T-helper 2 cell (primary cell): Measurements from ENCODE around the gene NRIP2.
"Not testable (repeated sequence)": the region's sequence is repeated elsewhere in the genome, so short reads cannot be mapped to it uniquely, and the experiment has no call there.

Source experiments
- DNase-seq, 5 experiments: peaks; one replicate each; pipeline versions ENCODE4 v3.0.0 to v3.0.0-alpha.2; 2012 to 2022
- total RNA-seq, 2 donors: gene quantifications; one replicate each; lab custom pipeline; 2026; lab: John Stamatoyannopoulos, UW

The NRIP2 gene
- 0 to 0.20 reads per million in 2 donors for total RNA-seq

GRCh38 chr12:2834581-2835491, at the start of gene NRIP2:
TSS of gene NRIP2 (minus strand) at chr12:2835035. CDS start at chr12:2834983, 52 bp downstream.
- DNase-seq = no peak

GRCh38 chr12:2879853-2880252, 45.0 kb upstream of the NRIP2 start:
- peak in 1 of 5 experiments; percentile 9 for DNase-seq

GRCh38 chr12:2877953-2878732, 43.3 kb upstream of the NRIP2 start:
- peak in 2 of 5 experiments; percentile 5 to 47 for DNase-seq

GRCh38 chr12:2877047-2877952, 42.5 kb upstream of the NRIP2 start, which contains the start of the genes FOXM1 and RHNO1:
TSS of gene FOXM1 (minus strand) at chr12:2877174. CDS start at chr12:2874478, 2,696 bp downstream.
TSS of gene RHNO1 (plus strand) at chr12:2877223. CDS start at chr12:2885367, 8,144 bp downstream.
- peak; percentile 77 to 90 (median 81) for DNase-seq

GRCh38 chr12:2876431-2877046, 41.7 kb upstream of the NRIP2 start:
- peak in 1 of 5 experiments; percentile 70 for DNase-seq

GRCh38 chr12:2868986-2869632, 34.3 kb upstream of the NRIP2 start:
- not testable (repeated sequence) for DNase-seq

- DNase-seq = no peak
Observed at GRCh38 chr12:2864198-2864597, 29.4 kb upstream of the NRIP2 start.

- not testable (repeated sequence) for DNase-seq
Observed at GRCh38 chr12:2863402-2863801, 28.6 kb upstream of the NRIP2 start.

GRCh38 chr12:2862876-2863275, 28.0 kb upstream of the NRIP2 start:
- no peak for DNase-seq

- no peak for DNase-seq
Observed at GRCh38 chr12:2860170-2860569, 25.3 kb upstream of the NRIP2 start.

GRCh38 chr12:2858944-2859421, 24.1 kb upstream of the NRIP2 start:
- DNase-seq = no peak

- no peak for DNase-seq
Observed at GRCh38 chr12:2858334-2858733, 23.5 kb upstream of the NRIP2 start.

GRCh38 chr12:2857576-2857975, 22.7 kb upstream of the NRIP2 start:
- no peak for DNase-seq

GRCh38 chr12:2857021-2857431, 22.2 kb upstream of the NRIP2 start, which contains the start of gene TEX52:
TSS of gene TEX52 (minus strand) at chr12:2857039. CDS start at chr12:2857026, 13 bp downstream.
- DNase-seq = no peak

GRCh38 chr12:2856051-2856450, 21.2 kb upstream of the NRIP2 start:
- no peak for DNase-seq

GRCh38 chr12:2855546-2855945, 20.7 kb upstream of the NRIP2 start:
- DNase-seq = no peak

- no peak for DNase-seq
Observed at GRCh38 chr12:2854669-2855453, 20.0 kb upstream of the NRIP2 start.

GRCh38 chr12:2853626-2854025, 18.8 kb upstream of the NRIP2 start:
- DNase-seq = peak in 4 of 5 experiments; percentile 15 to 36 (median 20)

GRCh38 chr12:2851931-2852330, 17.1 kb upstream of the NRIP2 start:
- DNase-seq = no peak

- no peak for DNase-seq
Observed at GRCh38 chr12:2845280-2845679, 10.4 kb upstream of the NRIP2 start.
